HL-60/S4 treated with retinoic acid at 250 ng/mL for 4 days and 3 days (cell line): ENCODE results near the gene LIN54.
"Not testable (repeated sequence)": the region's sequence is repeated elsewhere in the genome, so short reads cannot be mapped to it uniquely, and the experiment has no call there.

Source experiments
- in situ Hi-C: fragments of 300-500 bp; cut with MboI; formaldehyde crosslinking; loops from 2 replicates; pipeline ENCODE4 v1.7.0; 2022; ENCODE audit warnings: low sequenced_read_pairs

The LIN54 gene

GRCh38 chr4:82951196-82951595 is 59.4 kb downstream of the LIN54 start:
- in situ Hi-C loops: no loop called here

- in situ Hi-C loops: no loop called here
Measured at GRCh38 chr4:82948647-82949204, 61.9 kb downstream of the LIN54 start.

GRCh38 chr4:82947498-82947897 is 63.1 kb downstream of the LIN54 start:
- in situ Hi-C loops: no loop called here

GRCh38 chr4:82939414-82939813 is 71.2 kb downstream of the LIN54 start:
- in situ Hi-C loops: no loop called here

- in situ Hi-C loops: no loop called here
Measured at GRCh38 chr4:82934441-82934840, 76.2 kb downstream of the LIN54 start.

GRCh38 chr4:82930848-82931755 is 79.5 kb downstream of the LIN54 start:
- in situ Hi-C loops: no loop called here

GRCh38 chr4:82921795-82922194 is 88.8 kb downstream of the LIN54 start:
- in situ Hi-C loops: no loop called here

- in situ Hi-C loops: no loop called here
Measured at GRCh38 chr4:82919386-82919785, 91.2 kb downstream of the LIN54 start.

GRCh38 chr4:82918091-82918490 is 92.5 kb downstream of the LIN54 start:
- in situ Hi-C loops: no loop called here

- in situ Hi-C loops: not testable (repeated sequence)
Measured at GRCh38 chr4:82913968-82914367, 96.7 kb downstream of the LIN54 start.

- in situ Hi-C loops: no loop called here
Measured at GRCh38 chr4:82913305-82913704, 97.3 kb downstream of the LIN54 start.

GRCh38 chr4:82909326-82909725 is 101.3 kb downstream of the LIN54 start:
- in situ Hi-C loops: no loop called here

GRCh38 chr4:82906469-82906868 is 104.2 kb downstream of the LIN54 start:
- in situ Hi-C loops: no loop called here

- in situ Hi-C loops: no loop called here
Measured at GRCh38 chr4:82905205-82905604, 105.4 kb downstream of the LIN54 start.

- in situ Hi-C loops: no loop called here
Measured at GRCh38 chr4:82903737-82904136, 106.9 kb downstream of the LIN54 start.

GRCh38 chr4:82901183-82901718 is 109.4 kb downstream of the LIN54 start:
- in situ Hi-C loops: no loop called here

GRCh38 chr4:82900411-82901182 is 110.0 kb downstream of the LIN54 start, which contains the start of gene THAP9:
TSS of gene THAP9 (plus strand) at chr4:82900735. CDS start at chr4:82900803, 68 bp downstream.
- in situ Hi-C loops: no loop called here

GRCh38 chr4:82900066-82900410 is 110.6 kb downstream of the LIN54 start:
- in situ Hi-C loops: no loop called here

GRCh38 chr4:82899374-82900065 is 111.1 kb downstream of the LIN54 start:
- in situ Hi-C loops: no loop called here

GRCh38 chr4:82898322-82899243 is 112.0 kb downstream of the LIN54 start:
- in situ Hi-C loops: no loop called here
